ENCODE measurements around the gene C4orf54.

C4orf54 gene

GRCh38 chr4:99669084-99669483 is 11.5 kb upstream of the C4orf54 start:
- in situ Hi-C loops (cut with MboI; ENCODE audit: low sequenced_read_pairs, unreplicated experiment), result no loop called here
- TF ChIP-seq CTCF (IDR thresholded peaks at IDR 0.05; ENCODE audit: borderline replicate concordance, control extremely low read depth, extremely low read depth, insufficient read depth, missing control alignments), result no peak
- DNase-seq (ENCODE audit: low spot score), result no peak

- in situ Hi-C loops (cut with MboI; ENCODE audit: low sequenced_read_pairs, unreplicated experiment), result no loop called here
- no peak for DNase-seq (ENCODE audit: low spot score)
- TF ChIP-seq CTCF (IDR thresholded peaks at IDR 0.05; ENCODE audit: borderline replicate concordance, control extremely low read depth, extremely low read depth, insufficient read depth, missing control alignments), result no peak
Observed at GRCh38 chr4:99668472-99668871, 10.8 kb upstream of the C4orf54 start.

- in situ Hi-C loops (cut with MboI; ENCODE audit: low sequenced_read_pairs, unreplicated experiment), result no loop called here
- no peak for DNase-seq (ENCODE audit: low spot score)
- TF ChIP-seq CTCF (IDR thresholded peaks at IDR 0.05; ENCODE audit: borderline replicate concordance, control extremely low read depth, extremely low read depth, insufficient read depth, missing control alignments), result no peak
Observed at GRCh38 chr4:99665983-99666382, 8.4 kb upstream of the C4orf54 start.

DNA sequence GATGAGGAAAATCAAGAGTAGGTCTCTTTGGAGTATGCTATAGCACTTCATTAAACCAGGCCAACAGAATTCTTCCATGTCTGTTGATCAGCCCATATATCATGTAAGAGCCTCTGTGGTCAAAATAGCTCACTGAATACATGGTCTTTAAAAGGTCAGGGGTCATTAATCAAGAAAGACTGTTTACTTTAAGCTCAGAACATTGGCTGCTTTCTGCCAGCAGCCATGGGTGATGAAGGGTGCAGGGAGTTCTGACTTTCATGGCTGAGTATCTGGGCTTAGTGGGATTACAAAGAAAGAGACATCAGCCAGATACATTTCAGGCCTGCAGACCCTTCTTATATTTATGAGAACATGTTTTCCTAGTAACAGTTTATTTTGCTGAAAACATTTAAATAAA is 7.1 kb upstream of the C4orf54 start:
- in situ Hi-C loops (cut with MboI; ENCODE audit: low sequenced_read_pairs, unreplicated experiment), result no loop called here

DNA sequence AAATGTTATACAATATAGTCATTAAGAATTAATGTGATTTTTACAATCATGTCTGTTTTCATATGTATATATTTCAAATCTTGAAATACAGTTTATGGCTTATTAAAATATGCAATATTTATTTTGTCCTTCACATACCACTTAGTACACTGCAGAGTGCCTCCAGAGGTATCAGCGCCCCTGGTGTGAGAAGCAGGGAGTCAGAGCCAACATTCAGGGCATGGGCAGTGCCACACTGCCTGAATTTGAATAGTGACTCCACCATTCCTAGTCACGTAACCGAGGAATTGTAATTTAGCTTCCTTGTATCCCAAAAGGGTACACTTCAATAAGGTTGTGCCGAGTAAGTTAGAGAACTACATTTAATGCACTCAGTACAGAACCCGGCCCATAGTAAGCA is 4.3 kb upstream of the C4orf54 start:
- in situ Hi-C loops (cut with MboI; ENCODE audit: low sequenced_read_pairs, unreplicated experiment), result no loop called here
- TF ChIP-seq CTCF (IDR thresholded peaks at IDR 0.05; ENCODE audit: borderline replicate concordance, control extremely low read depth, extremely low read depth, insufficient read depth, missing control alignments), result no peak
- DNase-seq (ENCODE audit: low spot score), result no peak

More for the DNA sequence above, 7.1 kb upstream of the C4orf54 start:
- no peak for TF ChIP-seq CTCF (IDR thresholded peaks at IDR 0.05; ENCODE audit: borderline replicate concordance, control extremely low read depth, extremely low read depth, insufficient read depth, missing control alignments)
- no peak for DNase-seq (ENCODE audit: low spot score)

- no peak for DNase-seq (ENCODE audit: low spot score)
- no peak for TF ChIP-seq CTCF (IDR thresholded peaks at IDR 0.05; ENCODE audit: borderline replicate concordance, control extremely low read depth, extremely low read depth, insufficient read depth, missing control alignments)
- in situ Hi-C loops (cut with MboI; ENCODE audit: low sequenced_read_pairs, unreplicated experiment), result no loop called here
Observed at GRCh38 chr4:99658666-99659065, 1.0 kb upstream of the C4orf54 start.

Data from GM13976 (cell line).